K562 (cell line): Measurements from ENCODE around the gene TMEM164. TPM values are rescaled to one million over a fixed set of nuclear protein-coding genes. Genes with fewer than 3 reads are reported as not detected.

Source experiments
- RBM17 ChIP-seq: fragments of 200-400 bp; formaldehyde crosslinking; IDR thresholded peaks from 2 replicates; pipeline ENCODE4 v1.6.1; 2017; ENCODE audit warnings: low read depth, mild to moderate bottlenecking, low read length, borderline replicate concordance
- polyA plus RNA-seq, 8 experiments: library from polyadenylated mRNA; depleted of rRNA in 4 of 8; stranded (reverse) in 5 of 8; unstranded in 3 of 8; fragments of >200 nt; fragmentation: Nextera tagmentation in 2 of 8; fragmentation: Illumina TruSeq in 1 of 8; extraction: Ambion mirVana in 2 of 8; extraction: Trizol in 1 of 8; gene quantifications; 2 replicates each; pipeline versions ENCODE4 v1.2.1 to v1.2.3, GENCODE V29; 2011 to 2014; ENCODE audit warnings: inconsistent platforms in 1 of 8, missing spikeins in 1 of 8
- total RNA-seq, 7 experiments: library from RNA; depleted of rRNA in 6 of 7; stranded (reverse); fragments of >200 nt in 6 of 7; fragmentation: Illumina TruSeq in 2 of 7; extraction: Trizol in 2 of 7; gene quantifications; 2 replicates each; pipeline versions ENCODE4 v1.2.1 to v1.2.3, GENCODE V29; 2011 to 2021; ENCODE audit warnings: low replicate concordance in 1 of 7
- TF ChIP-seq, protein P1 (sequence below), 2 experiments: fragments of 450-650 bp in 1 of 2; sonication (generic) in 1 of 2; formaldehyde crosslinking in 1 of 2; IDR thresholded peaks; 2 replicates each; pipeline versions ENCODE4 v1.7.1 to v1.9.0; 2016 to 2022; ENCODE audit warnings: inconsistent platforms in 1 of 2, mild to moderate bottlenecking in 1 of 2, missing genetic modification reagents in 1 of 2

Gene TMEM164
- total and polyA plus RNA-seq, 9 of the 15 experiments (the other 6 are each of a cell fraction or from before 2014, with no cell fraction given), result 2.4 to 57.3 (median 23.1) TPM

DNA sequence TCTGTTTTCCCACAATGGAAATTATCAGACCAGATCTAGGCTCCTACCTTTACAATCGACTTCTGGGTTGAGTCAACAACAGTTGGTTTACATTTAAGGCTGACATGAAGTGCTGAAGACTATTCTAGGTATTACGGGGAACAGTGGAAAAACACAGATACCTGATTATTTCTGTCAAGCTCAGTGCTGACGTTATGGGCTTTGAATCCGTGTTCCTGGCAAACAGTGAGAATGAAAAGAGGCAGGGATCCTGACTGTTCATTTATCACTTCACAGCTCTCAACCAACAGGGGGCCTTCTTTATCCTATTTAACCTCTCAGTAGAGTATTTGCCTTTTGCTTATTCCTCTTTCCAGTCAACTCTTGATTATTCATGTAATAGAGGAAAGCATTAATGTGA, 43.1 kb downstream of the TMEM164 start (continued):
- TF ChIP-seq, protein P1, sequence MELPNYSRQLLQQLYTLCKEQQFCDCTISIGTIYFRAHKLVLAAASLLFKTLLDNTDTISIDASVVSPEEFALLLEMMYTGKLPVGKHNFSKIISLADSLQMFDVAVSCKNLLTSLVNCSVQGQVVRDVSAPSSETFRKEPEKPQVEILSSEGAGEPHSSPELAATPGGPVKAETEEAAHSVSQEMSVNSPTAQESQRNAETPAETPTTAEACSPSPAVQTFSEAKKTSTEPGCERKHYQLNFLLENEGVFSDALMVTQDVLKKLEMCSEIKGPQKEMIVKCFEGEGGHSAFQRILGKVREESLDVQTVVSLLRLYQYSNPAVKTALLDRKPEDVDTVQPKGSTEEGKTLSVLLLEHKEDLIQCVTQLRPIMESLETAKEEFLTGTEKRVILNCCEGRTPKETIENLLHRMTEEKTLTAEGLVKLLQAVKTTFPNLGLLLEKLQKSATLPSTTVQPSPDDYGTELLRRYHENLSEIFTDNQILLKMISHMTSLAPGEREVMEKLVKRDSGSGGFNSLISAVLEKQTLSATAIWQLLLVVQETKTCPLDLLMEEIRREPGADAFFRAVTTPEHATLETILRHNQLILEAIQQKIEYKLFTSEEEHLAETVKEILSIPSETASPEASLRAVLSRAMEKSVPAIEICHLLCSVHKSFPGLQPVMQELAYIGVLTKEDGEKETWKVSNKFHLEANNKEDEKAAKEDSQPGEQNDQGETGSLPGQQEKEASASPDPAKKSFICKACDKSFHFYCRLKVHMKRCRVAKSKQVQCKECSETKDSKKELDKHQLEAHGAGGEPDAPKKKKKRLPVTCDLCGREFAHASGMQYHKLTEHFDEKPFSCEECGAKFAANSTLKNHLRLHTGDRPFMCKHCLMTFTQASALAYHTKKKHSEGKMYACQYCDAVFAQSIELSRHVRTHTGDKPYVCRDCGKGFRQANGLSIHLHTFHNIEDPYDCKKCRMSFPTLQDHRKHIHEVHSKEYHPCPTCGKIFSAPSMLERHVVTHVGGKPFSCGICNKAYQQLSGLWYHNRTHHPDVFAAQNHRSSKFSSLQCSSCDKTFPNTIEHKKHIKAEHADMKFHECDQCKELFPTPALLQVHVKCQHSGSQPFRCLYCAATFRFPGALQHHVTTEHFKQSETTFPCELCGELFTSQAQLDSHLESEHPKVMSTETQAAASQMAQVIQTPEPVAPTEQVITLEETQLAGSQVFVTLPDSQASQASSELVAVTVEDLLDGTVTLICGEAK (IDR thresholded peaks at IDR 0.05), result no peak
- TF ChIP-seq, protein P1 (CRISPR knock-in tag; IDR thresholded peaks at IDR 0.05), result no peak
- no peak for TF ChIP-seq RBM17
